Neural crest cell (in vitro differentiated cells): ENCODE measurements around the gene DZIP1. TPM values are rescaled to one million over a fixed set of nuclear protein-coding genes. Genes with fewer than 3 reads are reported as not detected.
"Not testable (repeated sequence)": the region's sequence is repeated elsewhere in the genome, so short reads cannot be mapped to it uniquely, and the experiment has no call there.

Experiments used
- DNase-seq: peaks from one replicate; pipeline ENCODE4 v3.0.0; 2021; ENCODE audit warnings: low read depth, mixed read lengths, low spot score
- H3K27ac Mint-ChIP-seq: one replicate; pipeline ENCODE4 v1.8.0; 2021; ENCODE audit warnings: mild to moderate bottlenecking, mixed read lengths; ENCODE audit not compliant: unreplicated experiment
- H3K27me3 Mint-ChIP-seq: 2 replicates; pipeline ENCODE4 v1.8.0; 2021; ENCODE audit warnings: low read depth, mild to moderate bottlenecking, mixed read lengths
- H3K36me3 Mint-ChIP-seq: 2 replicates; pipeline ENCODE4 v1.8.0; 2021; ENCODE audit warnings: low read depth, mild to moderate bottlenecking, mixed read lengths
- H3K4me1 Mint-ChIP-seq: 2 replicates; pipeline ENCODE4 v1.8.0; 2021; ENCODE audit warnings: mixed read lengths
- H3K4me3 Mint-ChIP-seq: one replicate; pipeline ENCODE4 v1.8.0; 2021; ENCODE audit warnings: mild to moderate bottlenecking, mixed read lengths
- H3K9me3 Mint-ChIP-seq: 2 replicates; pipeline ENCODE4 v1.8.0; 2021; ENCODE audit warnings: mixed read lengths
- total RNA-seq: library from RNA; stranded (reverse); gene quantifications from 2 replicates; pipeline ENCODE4 v1.2.1, GENCODE V29; 2021
- TF ChIP-seq, protein P1 (sequence below): fragments of 200-600 bp; sonication (generic); conservative IDR thresholded peaks from 2 replicates; pipeline ENCODE4 v1.5.0; 2021; ENCODE audit warnings: antibody characterized with exemption, mild to moderate bottlenecking

The DZIP1 gene
- total RNA-seq, 1 donor from 2014 or later, result 71.1 TPM

GRCh38 chr13:95579303-95579702 lies 65.2 kb downstream of the DZIP1 start:
- TF ChIP-seq, protein P1, sequence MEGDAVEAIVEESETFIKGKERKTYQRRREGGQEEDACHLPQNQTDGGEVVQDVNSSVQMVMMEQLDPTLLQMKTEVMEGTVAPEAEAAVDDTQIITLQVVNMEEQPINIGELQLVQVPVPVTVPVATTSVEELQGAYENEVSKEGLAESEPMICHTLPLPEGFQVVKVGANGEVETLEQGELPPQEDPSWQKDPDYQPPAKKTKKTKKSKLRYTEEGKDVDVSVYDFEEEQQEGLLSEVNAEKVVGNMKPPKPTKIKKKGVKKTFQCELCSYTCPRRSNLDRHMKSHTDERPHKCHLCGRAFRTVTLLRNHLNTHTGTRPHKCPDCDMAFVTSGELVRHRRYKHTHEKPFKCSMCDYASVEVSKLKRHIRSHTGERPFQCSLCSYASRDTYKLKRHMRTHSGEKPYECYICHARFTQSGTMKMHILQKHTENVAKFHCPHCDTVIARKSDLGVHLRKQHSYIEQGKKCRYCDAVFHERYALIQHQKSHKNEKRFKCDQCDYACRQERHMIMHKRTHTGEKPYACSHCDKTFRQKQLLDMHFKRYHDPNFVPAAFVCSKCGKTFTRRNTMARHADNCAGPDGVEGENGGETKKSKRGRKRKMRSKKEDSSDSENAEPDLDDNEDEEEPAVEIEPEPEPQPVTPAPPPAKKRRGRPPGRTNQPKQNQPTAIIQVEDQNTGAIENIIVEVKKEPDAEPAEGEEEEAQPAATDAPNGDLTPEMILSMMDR, result no peak
- H3K4me3 Mint-ChIP-seq, result no peak overlapping the region
- H3K36me3 Mint-ChIP-seq, result peaks cover 34% of the 10 kb centered on the region
- no peak overlapping the region for H3K27ac Mint-ChIP-seq
- no peaks in the 10 kb centered on the region for H3K9me3 Mint-ChIP-seq
- H3K4me1 Mint-ChIP-seq, result no peaks in the 10 kb centered on the region
- H3K27me3 Mint-ChIP-seq, result no peaks in the 10 kb centered on the region
- DNase-seq, result no peak

DNA sequence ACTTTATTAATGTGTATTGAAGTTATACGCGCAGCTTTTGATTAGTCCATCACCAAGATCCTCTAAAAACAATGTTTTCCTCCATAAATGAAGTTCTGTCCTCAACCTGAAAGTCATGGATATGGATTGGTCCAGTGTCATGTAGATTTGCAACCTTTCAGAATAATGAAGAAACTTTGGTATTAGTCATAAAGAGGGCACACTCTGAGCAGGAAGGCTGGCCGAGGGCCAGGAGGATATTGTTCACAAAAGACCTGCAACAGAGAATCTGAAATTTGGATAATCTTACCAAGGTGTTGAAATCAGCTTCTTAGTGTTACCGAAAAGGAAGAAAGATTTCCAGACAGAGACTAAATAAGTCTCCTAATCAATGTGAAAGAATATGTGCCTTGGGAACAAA lies 71.3 kb downstream of the DZIP1 start:
- TF ChIP-seq, protein P1, result no peak
- H3K36me3 Mint-ChIP-seq, result peaks cover 13% of the 10 kb centered on the region
- H3K9me3 Mint-ChIP-seq, result no peaks in the 10 kb centered on the region
- H3K27ac Mint-ChIP-seq, result no peak overlapping the region
- H3K27me3 Mint-ChIP-seq, result no peaks in the 10 kb centered on the region
- no peak for DNase-seq
- no peak overlapping the region for H3K4me3 Mint-ChIP-seq
- H3K4me1 Mint-ChIP-seq, result peaks cover 14% of the 10 kb centered on the region

- peaks cover 5% of the 10 kb centered on the region for H3K9me3 Mint-ChIP-seq
- H3K4me1 Mint-ChIP-seq, result peaks cover 14% of the 10 kb centered on the region
- H3K4me3 Mint-ChIP-seq, result no peak overlapping the region
- H3K27ac Mint-ChIP-seq, result no peak overlapping the region
- DNase-seq, result no peak
- TF ChIP-seq, protein P1, result no peak
- peaks cover 16% of the 10 kb centered on the region for H3K36me3 Mint-ChIP-seq
- no peaks in the 10 kb centered on the region for H3K27me3 Mint-ChIP-seq
Measured at GRCh38 chr13:95571941-95572340, 72.6 kb downstream of the DZIP1 start.

- no peak overlapping the region for H3K4me3 Mint-ChIP-seq
- peaks cover 10% of the 10 kb centered on the region for H3K36me3 Mint-ChIP-seq
- H3K27ac Mint-ChIP-seq, result peak overlapping the region; percentile 3
- peaks cover 10% of the 10 kb centered on the region for H3K9me3 Mint-ChIP-seq
- H3K4me1 Mint-ChIP-seq, result peaks cover 14% of the 10 kb centered on the region
- no peaks in the 10 kb centered on the region for H3K27me3 Mint-ChIP-seq
- TF ChIP-seq, protein P1, result no peak
- DNase-seq, result no peak
Measured at GRCh38 chr13:95570016-95570415, 74.5 kb downstream of the DZIP1 start.

DNA sequence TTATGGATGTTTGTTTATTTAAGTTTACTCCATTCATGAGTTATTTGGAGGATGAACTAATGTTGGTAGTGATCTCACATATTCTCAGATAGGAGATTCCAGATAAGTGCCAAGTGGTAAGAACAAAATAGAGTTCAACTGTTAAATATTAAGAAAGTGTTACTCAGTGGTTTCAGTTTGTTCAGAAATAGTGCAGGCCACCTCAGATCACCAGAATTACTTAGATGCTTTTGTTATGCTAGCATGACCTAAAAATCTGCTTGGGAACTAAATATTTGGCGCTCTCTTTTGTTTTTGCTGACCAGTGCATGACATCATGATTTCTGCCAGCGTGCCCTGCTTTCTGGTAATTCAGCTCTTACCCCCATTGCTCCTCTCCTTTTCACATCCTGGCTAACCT lies 76.4 kb downstream of the DZIP1 start:
- TF ChIP-seq, protein P1, result no peak
- peaks cover 2% of the 10 kb centered on the region for H3K27me3 Mint-ChIP-seq

GRCh38 chr13:95565758-95566157 lies 78.7 kb downstream of the DZIP1 start:
- H3K9me3 Mint-ChIP-seq, H3K27ac Mint-ChIP-seq, H3K36me3 Mint-ChIP-seq, H3K27me3 Mint-ChIP-seq, H3K4me3 Mint-ChIP-seq, DNase-seq, H3K4me1 Mint-ChIP-seq: not testable (repeated sequence)

More for the DNA sequence above, 76.4 kb downstream of the DZIP1 start:
- no peak overlapping the region for H3K4me3 Mint-ChIP-seq
- no peak overlapping the region for H3K27ac Mint-ChIP-seq
- no peak for DNase-seq
- H3K9me3 Mint-ChIP-seq, result peaks cover 10% of the 10 kb centered on the region
- H3K36me3 Mint-ChIP-seq, result peaks cover 5% of the 10 kb centered on the region
- peaks cover 14% of the 10 kb centered on the region for H3K4me1 Mint-ChIP-seq
